ENCODE measurements around the gene APOL3.

DNA sequence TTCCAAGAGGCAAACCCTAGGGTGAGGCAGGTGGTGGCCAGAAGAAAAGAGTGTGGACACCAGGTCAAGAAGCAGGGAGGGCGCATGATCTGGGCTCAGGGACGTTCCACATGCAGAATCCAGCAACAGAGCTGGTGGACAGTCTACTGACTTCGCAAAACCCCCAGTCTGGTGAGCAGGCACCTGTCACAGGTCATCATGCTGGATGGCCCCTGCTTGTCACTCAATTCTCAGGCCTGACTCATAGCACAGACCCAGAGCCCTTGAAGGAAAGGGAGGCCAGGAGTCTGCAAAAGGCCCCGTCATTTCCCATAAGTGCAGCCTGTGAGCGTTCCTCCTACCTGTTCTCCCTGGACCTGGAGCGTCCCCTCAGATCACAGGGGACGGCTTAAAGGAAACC is 22.9 kb upstream of the APOL3 start:
- TF ChIP-seq, protein P1, sequence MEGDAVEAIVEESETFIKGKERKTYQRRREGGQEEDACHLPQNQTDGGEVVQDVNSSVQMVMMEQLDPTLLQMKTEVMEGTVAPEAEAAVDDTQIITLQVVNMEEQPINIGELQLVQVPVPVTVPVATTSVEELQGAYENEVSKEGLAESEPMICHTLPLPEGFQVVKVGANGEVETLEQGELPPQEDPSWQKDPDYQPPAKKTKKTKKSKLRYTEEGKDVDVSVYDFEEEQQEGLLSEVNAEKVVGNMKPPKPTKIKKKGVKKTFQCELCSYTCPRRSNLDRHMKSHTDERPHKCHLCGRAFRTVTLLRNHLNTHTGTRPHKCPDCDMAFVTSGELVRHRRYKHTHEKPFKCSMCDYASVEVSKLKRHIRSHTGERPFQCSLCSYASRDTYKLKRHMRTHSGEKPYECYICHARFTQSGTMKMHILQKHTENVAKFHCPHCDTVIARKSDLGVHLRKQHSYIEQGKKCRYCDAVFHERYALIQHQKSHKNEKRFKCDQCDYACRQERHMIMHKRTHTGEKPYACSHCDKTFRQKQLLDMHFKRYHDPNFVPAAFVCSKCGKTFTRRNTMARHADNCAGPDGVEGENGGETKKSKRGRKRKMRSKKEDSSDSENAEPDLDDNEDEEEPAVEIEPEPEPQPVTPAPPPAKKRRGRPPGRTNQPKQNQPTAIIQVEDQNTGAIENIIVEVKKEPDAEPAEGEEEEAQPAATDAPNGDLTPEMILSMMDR (IDR thresholded peaks at IDR 0.05), result no peak
- TF ChIP-seq POLR2AphosphoS5 (IDR thresholded peaks at IDR 0.05; ENCODE audit: low read depth, low read length) (no peak), SIN3A (IDR thresholded peaks at IDR 0.05; ENCODE audit: borderline replicate concordance, insufficient read depth, low read depth, low read length) (no peak), TCF7L2 (IDR thresholded peaks at IDR 0.05; ENCODE audit: low read depth, low read length) (no peak)
- TF ChIP-seq, protein P2, sequence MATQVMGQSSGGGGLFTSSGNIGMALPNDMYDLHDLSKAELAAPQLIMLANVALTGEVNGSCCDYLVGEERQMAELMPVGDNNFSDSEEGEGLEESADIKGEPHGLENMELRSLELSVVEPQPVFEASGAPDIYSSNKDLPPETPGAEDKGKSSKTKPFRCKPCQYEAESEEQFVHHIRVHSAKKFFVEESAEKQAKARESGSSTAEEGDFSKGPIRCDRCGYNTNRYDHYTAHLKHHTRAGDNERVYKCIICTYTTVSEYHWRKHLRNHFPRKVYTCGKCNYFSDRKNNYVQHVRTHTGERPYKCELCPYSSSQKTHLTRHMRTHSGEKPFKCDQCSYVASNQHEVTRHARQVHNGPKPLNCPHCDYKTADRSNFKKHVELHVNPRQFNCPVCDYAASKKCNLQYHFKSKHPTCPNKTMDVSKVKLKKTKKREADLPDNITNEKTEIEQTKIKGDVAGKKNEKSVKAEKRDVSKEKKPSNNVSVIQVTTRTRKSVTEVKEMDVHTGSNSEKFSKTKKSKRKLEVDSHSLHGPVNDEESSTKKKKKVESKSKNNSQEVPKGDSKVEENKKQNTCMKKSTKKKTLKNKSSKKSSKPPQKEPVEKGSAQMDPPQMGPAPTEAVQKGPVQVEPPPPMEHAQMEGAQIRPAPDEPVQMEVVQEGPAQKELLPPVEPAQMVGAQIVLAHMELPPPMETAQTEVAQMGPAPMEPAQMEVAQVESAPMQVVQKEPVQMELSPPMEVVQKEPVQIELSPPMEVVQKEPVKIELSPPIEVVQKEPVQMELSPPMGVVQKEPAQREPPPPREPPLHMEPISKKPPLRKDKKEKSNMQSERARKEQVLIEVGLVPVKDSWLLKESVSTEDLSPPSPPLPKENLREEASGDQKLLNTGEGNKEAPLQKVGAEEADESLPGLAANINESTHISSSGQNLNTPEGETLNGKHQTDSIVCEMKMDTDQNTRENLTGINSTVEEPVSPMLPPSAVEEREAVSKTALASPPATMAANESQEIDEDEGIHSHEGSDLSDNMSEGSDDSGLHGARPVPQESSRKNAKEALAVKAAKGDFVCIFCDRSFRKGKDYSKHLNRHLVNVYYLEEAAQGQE (IDR thresholded peaks at IDR 0.05; ENCODE audit: insufficient read depth in 1 of 2, low read depth in 2 of 2, low read length in 1 of 2), result no peak
